H1 (cell line): Measurements from ENCODE around the gene ZNF385B. TPM values are rescaled to one million over a fixed set of nuclear protein-coding genes. Genes with fewer than 3 reads are reported as not detected.

ENCODE experiments used
- BRCA1 ChIP-seq: IDR thresholded peaks from 2 replicates; pipeline ENCODE4 v1.6.1; 2012; ENCODE audit warnings: low read depth, low read length, improper control_type of control experiment
- CBX5 ChIP-seq: fragments of 300-800, 300-1000 bp; sonication (generic); IDR thresholded peaks from 2 replicates; pipeline ENCODE4 v1.7.1; 2016; ENCODE audit warnings: antibody characterized with exemption, low read length, low read depth
- HDAC6 ChIP-seq: IDR thresholded peaks from one replicate; pipeline ENCODE4 v1.7.1; 2012; ENCODE audit warnings: low read depth, mild to moderate bottlenecking, inconsistent platforms, low read length, moderate library complexity
- NANOG ChIP-seq: IDR thresholded peaks from 2 replicates; pipeline ENCODE4 v1.6.1; 2011; ENCODE audit warnings: low read length, low read depth, mild to moderate bottlenecking, inconsistent platforms; ENCODE audit not compliant: insufficient read depth, poor library complexity, severe bottlenecking
- TAF7 ChIP-seq: optimal IDR thresholded peaks from 2 replicates; pipeline ENCODE3; 2011; ENCODE audit warnings: low read depth, mild to moderate bottlenecking, inconsistent platforms, low read length, moderate library complexity, borderline replicate concordance
- TEAD4 ChIP-seq: IDR thresholded peaks from 2 replicates; pipeline ENCODE4 v1.6.1; 2012; ENCODE audit warnings: low read depth, low read length, inconsistent platforms, mixed read lengths
- polyA plus RNA-seq, 7 experiments: library from polyadenylated mRNA; depleted of rRNA in 3 of 7; stranded (reverse) in 5 of 7; unstranded in 2 of 7; fragments of >200 nt in 5 of 7; fragments of 200-250 nt in 2 of 7; gene quantifications; 1 replicate in 5 of 7; 2 replicates in 1 of 7; 4 replicates in 1 of 7; pipeline versions ENCODE4 v1.2.1 to v1.2.3, GENCODE V29; 2011 to 2013; ENCODE audit warnings: missing spikeins in 2 of 7, mixed read lengths in 2 of 7
- total RNA-seq: library from RNA; stranded (reverse); fragmentation: NEBNext Ultra II Directional; extraction: Animal tissue kit (Norgen Biotek cat#: 25700); gene quantifications from 2 replicates; pipeline ENCODE4 v1.2.1, GENCODE V29; 2021

The ZNF385B gene
- total and polyA plus RNA-seq, 2 of the 8 experiments (the other 6 are each of a cell fraction or from before 2014, with no cell fraction given): 1.1 to 3.7 TPM

DNA sequence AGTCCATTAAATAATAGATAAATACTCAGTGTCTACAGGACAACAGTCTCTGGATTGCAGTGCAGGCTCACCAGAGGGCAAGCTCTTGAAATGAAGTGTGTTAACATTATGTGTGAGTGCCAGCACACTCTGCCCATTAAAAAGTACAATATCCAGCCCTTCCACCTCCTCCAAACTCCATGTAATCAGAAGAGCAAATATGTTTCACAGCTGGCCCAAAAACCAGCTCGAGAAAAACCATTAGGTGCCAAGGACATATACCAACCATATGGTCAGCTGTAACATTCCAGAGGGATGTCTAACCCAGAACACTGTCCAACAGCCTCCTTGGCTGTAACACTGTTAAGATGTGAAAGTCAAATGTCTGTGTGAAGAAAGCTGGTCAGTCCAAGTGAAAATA is 112.2 kb downstream of the ZNF385B start (continued):
- TF ChIP-seq HDAC6: no peak
- TF ChIP-seq CBX5: no peak
- TF ChIP-seq TEAD4: no peak
- TF ChIP-seq BRCA1: no peak
- no peak for TF ChIP-seq NANOG
- TF ChIP-seq TAF7: no peak
- TF ChIP-seq, all 59 proteins: peak for 0
